Cardiac septum (tissue), 1 donor: ENCODE measurements around the gene SLC25A2. TPM values are rescaled to one million over a fixed set of nuclear protein-coding genes. Genes with fewer than 3 reads are reported as not detected.
"Not testable (repeated sequence)": the region's sequence is repeated elsewhere in the genome, so short reads cannot be mapped to it uniquely, and the experiment has no call there.

Experiments
- DNase-seq: peaks from one replicate; pipeline ENCODE4 v3.0.0-alpha.2; 2020; ENCODE audit warnings: low spot score
- intact Hi-C: fragments of 100-400 bp; cut with DNase I; formaldehyde crosslinking; loops from one replicate; pipeline ENCODE4 v1.14.0; 2022
- total RNA-seq: library from RNA; stranded (reverse); fragmentation: NEBNext Ultra II Directional; extraction: Animal tissue kit (Norgen Biotek cat#: 25700); gene quantifications from one replicate; pipeline ENCODE4 v1.2.1, GENCODE V29; 2021
- donor health status: DM: no; HTN: no; CAD: no.

The SLC25A2 gene
- total RNA-seq, 1 donor from 2014 or later: not detected

DNA sequence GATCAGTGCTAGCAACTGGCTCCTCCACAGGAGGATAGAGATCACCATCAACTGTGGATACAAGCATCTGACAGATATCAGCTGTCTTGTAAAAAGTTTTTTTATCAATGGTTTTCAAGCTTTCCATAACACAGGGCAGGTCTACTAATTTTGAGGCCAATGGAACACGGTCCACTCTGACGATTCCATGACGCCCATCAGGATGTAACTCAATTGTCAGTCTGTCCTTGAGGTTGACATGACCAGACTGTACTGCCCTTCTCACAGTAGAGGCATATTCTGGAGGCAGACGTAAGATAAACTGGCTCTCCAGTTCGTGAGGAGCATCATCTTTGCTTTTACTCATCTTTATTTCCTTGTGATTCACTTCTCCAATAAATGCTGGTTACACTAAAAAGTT is 15.8 kb upstream of the SLC25A2 start:
- intact Hi-C loops: loop anchor here (2.0 to 10.0 kb wide), 3 partner anchors 75 to 241 kb away; partner anchors contain the start of gene PCDHB15
- DNase-seq: no peak

DNA sequence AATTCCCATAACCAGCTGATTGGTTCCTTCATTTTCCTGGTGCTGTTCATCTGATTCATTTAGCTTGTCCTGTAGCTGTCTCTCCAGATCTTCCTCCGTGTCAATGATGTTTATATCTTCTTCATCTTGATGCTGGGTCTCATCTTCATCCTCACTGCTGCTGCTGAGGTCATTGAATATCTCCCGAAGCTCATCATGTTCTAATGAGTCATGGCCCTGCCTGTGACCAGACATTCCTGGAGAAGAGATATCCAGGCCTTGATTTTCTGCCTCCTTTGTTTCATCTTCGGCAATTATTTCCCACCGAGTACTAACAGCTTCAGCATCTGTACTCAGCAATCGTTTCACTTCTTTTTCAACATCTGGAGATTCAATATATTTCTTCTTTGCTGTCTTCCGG is 15.4 kb upstream of the SLC25A2 start:
- intact Hi-C loops: loop anchor here (10.0 kb wide), 1 partner anchor 74 kb away; the partner anchor contains the start of gene PCDHB15
- no peak for DNase-seq

DNA sequence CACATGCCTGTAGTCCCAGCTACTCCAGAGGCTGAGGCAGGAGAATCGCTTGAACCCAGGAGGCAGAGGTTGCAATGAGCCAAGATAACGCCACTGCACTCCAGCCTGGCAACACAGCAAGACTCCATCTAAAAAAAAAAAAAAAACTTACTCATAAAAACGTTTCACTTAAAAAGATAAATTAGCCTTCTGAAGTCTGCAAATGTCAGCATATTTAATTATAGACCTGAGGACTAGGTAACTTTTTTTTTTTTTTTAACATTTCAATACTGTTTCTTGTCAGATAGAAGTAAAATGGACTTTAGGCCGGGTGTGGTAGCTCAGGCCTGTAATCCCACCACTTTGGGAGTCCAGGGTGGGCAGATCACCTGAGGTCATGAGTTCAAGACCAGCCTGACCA is 13.1 kb upstream of the SLC25A2 start:
- not testable (repeated sequence) for DNase-seq
- intact Hi-C loops: loop anchor here (10.0 kb wide), 1 partner anchor 72 kb away; the partner anchor contains the start of gene PCDHB15

DNA sequence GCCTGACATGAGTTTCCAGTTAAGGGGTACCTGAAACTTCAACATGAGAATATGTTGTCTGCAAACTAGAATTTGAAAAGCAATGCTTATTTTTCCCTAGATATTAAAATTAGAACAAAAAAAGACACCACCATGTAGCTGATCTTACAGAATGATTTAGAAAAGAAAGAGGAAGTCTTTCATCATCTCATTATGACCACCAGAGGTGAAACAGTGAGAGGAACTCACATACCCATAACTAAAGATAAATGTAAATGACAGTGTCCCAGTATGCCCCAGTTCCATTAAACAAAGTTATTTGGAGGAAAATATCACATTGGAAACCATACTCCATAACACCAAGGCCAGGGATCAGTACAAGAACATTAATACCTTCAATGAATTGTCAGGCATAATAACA is 9.9 kb upstream of the SLC25A2 start:
- DNase-seq: no peak
- intact Hi-C loops: loop anchor here (10.0 kb wide), 1 partner anchor 69 kb away; the partner anchor contains the start of gene PCDHB15

DNA sequence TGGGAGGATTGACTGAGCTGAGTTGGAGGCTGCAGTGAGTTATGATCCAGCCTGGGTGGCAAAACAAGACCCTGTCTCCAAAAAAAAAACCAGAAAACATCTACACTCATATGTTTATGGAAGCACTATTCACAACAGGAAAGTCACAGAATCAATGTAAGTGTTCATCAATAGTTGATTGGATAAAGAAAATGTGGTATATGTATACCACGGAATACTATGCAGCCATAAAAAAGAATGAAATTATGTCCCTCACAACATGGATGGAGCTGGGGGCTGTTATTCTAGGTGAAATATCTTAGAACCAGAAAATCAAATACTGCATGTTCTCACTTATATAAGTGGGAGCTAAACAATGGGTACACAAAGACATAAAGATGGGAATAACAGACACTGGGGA is 2.8 kb upstream of the SLC25A2 start:
- DNase-seq: no peak
- intact Hi-C loops: no loop called here

DNA sequence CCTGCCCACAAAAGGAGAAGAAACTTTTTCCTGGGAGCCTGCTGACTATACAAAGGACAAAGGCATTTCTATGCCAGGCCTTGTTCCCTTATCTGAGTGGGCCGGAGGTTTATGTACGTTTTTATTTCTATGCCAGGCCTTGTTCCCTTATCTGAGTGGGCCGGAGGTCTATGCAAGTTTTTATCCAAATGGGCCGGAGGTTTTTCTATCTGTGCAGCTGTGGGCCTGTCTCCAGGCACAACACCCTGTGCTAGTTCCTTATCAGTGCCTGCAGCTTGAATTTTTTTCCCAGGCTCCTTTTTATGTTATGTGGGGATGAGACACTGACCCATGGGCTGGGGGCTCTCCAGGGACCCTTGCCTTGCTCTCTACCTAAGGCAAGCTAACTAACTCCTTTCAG is 5.5 kb downstream of the SLC25A2 start:
- intact Hi-C loops: no loop called here
- no peak for DNase-seq

DNA sequence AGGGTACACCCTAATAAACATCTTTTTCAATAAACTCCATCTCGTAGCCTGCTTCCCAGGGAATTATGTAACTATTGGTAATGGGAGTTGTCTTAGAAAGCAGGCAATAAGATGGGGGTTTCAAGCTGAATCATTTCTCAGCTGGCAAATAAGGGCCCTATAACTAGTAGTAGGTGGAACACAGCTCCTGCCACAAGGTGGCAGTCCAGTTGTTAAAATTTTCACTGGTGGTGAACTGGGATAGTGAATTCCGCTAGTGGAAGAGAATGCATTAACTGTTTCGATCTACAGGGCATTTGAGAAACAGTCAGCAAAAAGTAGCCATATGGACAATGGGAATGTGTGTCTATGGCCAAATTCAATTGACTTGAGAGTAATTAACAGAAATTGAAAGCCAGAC is 30.9 kb downstream of the SLC25A2 start:
- intact Hi-C loops: no loop called here
- no peak for DNase-seq

DNA sequence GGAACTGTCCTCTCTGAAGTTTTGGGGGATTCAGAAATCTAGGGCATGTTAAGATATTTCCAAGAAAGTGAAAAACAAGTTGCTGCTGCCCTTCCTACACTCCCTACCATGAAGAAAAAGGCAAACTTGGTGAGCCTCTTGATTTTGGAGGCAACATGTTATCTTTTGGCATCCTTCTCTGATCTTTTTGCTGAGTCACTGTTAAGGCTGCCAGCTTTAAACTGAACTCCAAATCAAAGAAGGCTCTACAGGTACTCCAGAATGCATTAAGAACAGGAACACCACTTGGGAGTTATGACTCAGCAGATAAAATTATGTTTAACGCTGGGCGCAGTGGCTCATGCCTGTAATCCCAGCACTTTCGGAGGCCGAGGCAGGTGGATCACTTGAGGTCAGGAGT is 34.7 kb downstream of the SLC25A2 start:
- intact Hi-C loops: no loop called here
- DNase-seq: no peak

DNA sequence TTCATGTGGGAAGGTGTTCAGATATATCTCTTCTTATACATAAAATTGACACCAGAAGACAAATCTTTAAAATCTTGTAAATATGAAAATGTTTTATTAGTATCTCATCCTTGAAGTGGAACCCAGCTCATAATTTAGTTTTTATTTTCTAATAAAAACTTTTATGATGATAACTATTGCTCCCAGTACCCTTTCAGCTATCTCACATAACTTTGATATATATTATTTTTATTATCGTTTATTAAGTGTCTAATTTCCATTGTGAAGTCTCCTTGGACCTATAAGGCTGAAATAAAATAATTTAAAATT is 42.7 kb downstream of the SLC25A2 start:
- no peak for DNase-seq
- intact Hi-C loops: no loop called here

DNA sequence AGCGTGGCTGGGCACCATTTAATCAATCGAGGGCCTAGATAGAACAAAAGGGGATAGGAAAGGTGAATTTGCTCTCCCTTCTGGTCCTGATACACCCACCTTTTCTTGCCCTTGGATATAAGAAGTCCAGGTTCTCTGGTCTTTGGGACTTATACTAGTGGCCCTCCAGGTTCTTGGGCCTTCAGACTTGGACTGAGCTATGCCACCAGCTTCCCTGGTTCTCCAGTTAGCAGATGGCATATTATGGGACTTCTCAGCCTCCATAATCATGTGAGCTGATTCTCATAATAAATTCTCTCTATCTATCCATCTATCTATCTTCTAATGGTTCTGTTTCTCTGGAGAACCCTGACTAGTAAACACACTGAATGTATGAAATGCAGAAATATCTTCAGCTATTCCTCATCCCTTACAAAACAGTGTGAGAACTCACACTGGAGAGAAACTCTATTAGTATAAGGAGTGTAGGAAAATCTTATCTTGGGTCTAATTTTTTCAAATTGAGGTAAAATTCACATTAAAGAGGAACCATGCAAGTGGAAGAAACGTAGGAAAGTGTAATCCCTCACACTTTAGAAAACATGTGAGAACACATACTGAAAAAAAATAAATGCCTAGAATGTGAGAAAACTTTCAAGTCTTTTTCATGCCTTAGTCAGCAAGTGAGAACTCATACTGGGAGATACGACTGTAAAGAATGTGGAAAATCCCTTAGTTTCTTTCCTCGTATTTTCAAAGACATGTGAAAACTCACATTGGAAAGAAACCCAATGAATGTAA is 43.2 kb downstream of the SLC25A2 start:
- DNase-seq: no peak
- intact Hi-C loops: no loop called here

DNA sequence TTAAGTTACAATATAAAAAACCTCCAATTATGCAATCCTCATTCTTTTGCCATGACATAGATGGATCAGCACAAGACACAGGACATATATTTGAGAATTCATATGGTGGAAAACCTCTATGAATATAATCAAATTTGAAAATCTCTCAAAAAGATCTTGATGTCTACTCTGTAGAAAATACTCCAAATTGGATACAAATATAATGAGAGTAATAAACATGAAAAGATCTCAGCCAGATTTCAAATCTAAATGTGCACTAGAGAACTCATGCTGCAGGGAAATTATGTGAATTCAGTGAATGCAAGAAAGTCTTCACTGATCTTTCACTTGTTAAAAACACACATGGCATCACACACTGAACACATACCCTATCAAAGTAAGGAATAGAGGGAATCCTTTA is 44.9 kb downstream of the SLC25A2 start:
- DNase-seq: no peak
- intact Hi-C loops: no loop called here

DNA sequence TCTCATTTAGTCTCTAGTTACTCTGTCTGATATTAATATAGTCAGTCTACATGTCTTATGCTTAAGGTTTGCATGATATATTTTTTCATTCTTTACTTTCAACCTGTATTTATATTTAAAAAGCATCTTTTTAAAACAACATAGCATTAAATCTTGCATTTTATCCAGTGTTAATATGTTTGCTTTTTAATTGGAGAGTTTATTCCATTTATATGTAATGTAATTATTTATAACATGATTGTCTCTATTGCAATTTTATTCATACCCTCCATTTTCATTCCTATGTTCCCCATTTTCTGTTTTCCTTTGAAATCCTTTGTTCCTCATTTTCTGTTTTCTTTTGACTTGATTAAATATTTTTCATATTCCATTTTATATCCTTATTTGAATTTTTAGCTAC is 45.4 kb downstream of the SLC25A2 start:
- intact Hi-C loops: no loop called here

More for the DNA sequence above, 45.4 kb downstream of the SLC25A2 start:
- no peak for DNase-seq

Other genes starting within 250 kb of the SLC25A2 start
- gene PCDHB2, start 209.4 kb downstream of the SLC25A2 start, total RNA-seq: 2.4 TPM
- gene PCDHB3, start 203.6 kb downstream of the SLC25A2 start, total RNA-seq: 1.4 TPM
- gene PCDHB4, start 182.2 kb downstream of the SLC25A2 start, total RNA-seq: 1.3 TPM
- 3.2 TPM for gene PCDHB5, start 168.8 kb downstream of the SLC25A2 start, total RNA-seq
- 0.57 TPM for gene PCDHB6, start 154.0 kb downstream of the SLC25A2 start, total RNA-seq
- 0.67 TPM for gene PCDHB7, start 131.4 kb downstream of the SLC25A2 start, total RNA-seq
- 2.3 TPM for gene PCDHB8, start 126.3 kb downstream of the SLC25A2 start, total RNA-seq
- 2.2 TPM for gene PCDHB16, start 121.7 kb downstream of the SLC25A2 start, total RNA-seq
- gene PCDHB9, start 116.9 kb downstream of the SLC25A2 start, total RNA-seq: 1.3 TPM
- 0.94 TPM for gene PCDHB10, start 111.7 kb downstream of the SLC25A2 start, total RNA-seq
- 1.9 TPM for gene PCDHB11, start 104.4 kb downstream of the SLC25A2 start, total RNA-seq
- 1.1 TPM for gene PCDHB12, start 95.3 kb downstream of the SLC25A2 start, total RNA-seq
- 4.8 TPM for gene PCDHB13, start 90.1 kb downstream of the SLC25A2 start, total RNA-seq
- 4.4 TPM for gene PCDHB14, start 80.7 kb downstream of the SLC25A2 start, total RNA-seq
- 9.9 TPM for gene PCDHB15, start 58.7 kb downstream of the SLC25A2 start, total RNA-seq
- gene TAF7, start 16.7 kb upstream of the SLC25A2 start, total RNA-seq: 116 TPM
- 4.6 TPM for gene PCDHGA1, start 26.5 kb upstream of the SLC25A2 start, total RNA-seq
- 17.3 TPM for gene PCDHGA2, start 34.7 kb upstream of the SLC25A2 start, total RNA-seq
- gene PCDHGA3, start 39.8 kb upstream of the SLC25A2 start, total RNA-seq: 22.9 TPM
- gene PCDHGB1, start 46.0 kb upstream of the SLC25A2 start, total RNA-seq: 12.6 TPM
- gene PCDHGA4, start 51.0 kb upstream of the SLC25A2 start, total RNA-seq: 15.6 TPM
- gene PCDHGB2, start 55.9 kb upstream of the SLC25A2 start, total RNA-seq: 16.2 TPM
- 9.7 TPM for gene PCDHGA5, start 60.1 kb upstream of the SLC25A2 start, total RNA-seq
- gene PCDHGB3, start 66.2 kb upstream of the SLC25A2 start, total RNA-seq: 14.2 TPM
- gene PCDHGA6, start 69.8 kb upstream of the SLC25A2 start, total RNA-seq: 11.5 TPM
- 11.8 TPM for gene PCDHGA7, start 78.7 kb upstream of the SLC25A2 start, total RNA-seq
- 12.5 TPM for gene PCDHGB4, start 83.6 kb upstream of the SLC25A2 start, total RNA-seq
- gene PCDHGA8, start 88.6 kb upstream of the SLC25A2 start, total RNA-seq: 14.0 TPM
- gene PCDHGB5, start 93.9 kb upstream of the SLC25A2 start, total RNA-seq: 13.9 TPM
- gene PCDHGA9, start 98.7 kb upstream of the SLC25A2 start, total RNA-seq: 9.6 TPM
- gene PCDHGB6, start 104.0 kb upstream of the SLC25A2 start, total RNA-seq: 11.9 TPM
- gene PCDHGA10, start 108.9 kb upstream of the SLC25A2 start, total RNA-seq: 11.0 TPM
- 16.4 TPM for gene PCDHGB7, start 113.6 kb upstream of the SLC25A2 start, total RNA-seq
- 9.6 TPM for gene PCDHGA11, start 117.0 kb upstream of the SLC25A2 start, total RNA-seq
- 10.3 TPM for gene PCDHGA12, start 126.5 kb upstream of the SLC25A2 start, total RNA-seq
- 16.9 TPM for gene PCDHGC3, start 171.9 kb upstream of the SLC25A2 start, total RNA-seq
- 5.8 TPM for gene PCDHGC4, start 181.0 kb upstream of the SLC25A2 start, total RNA-seq
- 6.1 TPM for gene PCDHGC5, start 185.0 kb upstream of the SLC25A2 start, total RNA-seq